H1 (cell line): Measurements from ENCODE around the gene SLC7A9. TPM values are rescaled to one million over a fixed set of nuclear protein-coding genes. Genes with fewer than 3 reads are reported as not detected.

Experiments
- CTCF ChIA-PET: fragments of 300-600 bp; sonication (Branson Sonifier 250); formaldehyde crosslinking; loops from one replicate; lab custom pipeline; 2021; ENCODE audit not compliant: partially characterized antibody; lab: Charles Lee
- POLR2A ChIA-PET: fragments of 300-600 bp; sonication (Branson Sonifier 250); formaldehyde crosslinking; loops from one replicate; lab custom pipeline; 2021; ENCODE audit warnings: inconsistent platforms; ENCODE audit not compliant: partially characterized antibody; lab: Charles Lee
- DNase-seq, 2 experiments: peaks; one replicate each; pipeline versions ENCODE4 v3.0.0 to v3.0.0-alpha.2; 2010 to 2022; ENCODE audit warnings: low spot score in 2 of 2, low read depth in 1 of 2, mixed read lengths in 1 of 2
- FAIRE-seq: peaks from 2 replicates; lab custom pipeline; 2011; peaks lifted over from hg19 to GRCh38; lab: Jason Lieb, UNC
- H2AFZ ChIP-seq: 2 replicates; pipeline ENCODE4 v1.8.1; 2012; ENCODE audit warnings: low read length, inconsistent platforms
- H2AK5ac ChIP-seq: 2 replicates; pipeline ENCODE4 v1.6.1; 2013; ENCODE audit warnings: low read depth, low read length
- H2BK120ac ChIP-seq: replicated peaks from 2 replicates; pipeline ENCODE3; 2013; ENCODE audit warnings: low read depth, low read length, inconsistent platforms
- H2BK12ac ChIP-seq: 2 replicates; pipeline ENCODE4 v1.6.1; 2013; ENCODE audit warnings: low read depth, low read length
- H2BK15ac ChIP-seq: 2 replicates; pipeline ENCODE4 v1.6.1; 2013; ENCODE audit warnings: low read length
- H2BK20ac ChIP-seq: 2 replicates; pipeline ENCODE4 v1.6.1; 2013; ENCODE audit warnings: low read length
- H2BK5ac ChIP-seq: 2 replicates; pipeline ENCODE4 v1.6.1; 2013; ENCODE audit warnings: low read depth, low read length
- H3K14ac ChIP-seq: 2 replicates; pipeline ENCODE4 v1.6.1; 2013; ENCODE audit warnings: inconsistent platforms; ENCODE audit not compliant: insufficient read length
- H3K18ac ChIP-seq: 2 replicates; pipeline ENCODE4 v1.6.1; 2013; ENCODE audit warnings: low read length; ENCODE audit errors: extremely low read depth
- H3K23ac ChIP-seq: 2 replicates; pipeline ENCODE4 v1.6.1; 2013; ENCODE audit warnings: inconsistent platforms; ENCODE audit not compliant: insufficient read length
- H3K23me2 ChIP-seq: 2 replicates; pipeline ENCODE4 v1.6.1; 2013; ENCODE audit warnings: low read depth, low read length
- H3K27ac ChIP-seq: 2 replicates; pipeline ENCODE4 v1.6.1; 2011; ENCODE audit warnings: low read depth, low read length, inconsistent platforms
- H3K27me3 ChIP-seq, 4 experiments: replicated peaks in 1 of 4; 1 replicate in 1 of 4; 2 replicates in 3 of 4; pipeline versions ENCODE4 v1.6.1 to v1.8.1; 2011 to 2013; ENCODE audit warnings: low read length in 3 of 4, mild to moderate bottlenecking in 3 of 4, inconsistent platforms in 2 of 4, mixed read lengths in 2 of 4, moderate library complexity in 1 of 4; ENCODE audit not compliant: control insufficient read depth in 3 of 4, insufficient read depth in 3 of 4; ENCODE audit errors: extremely low read depth in 1 of 4
- H3K36me3 ChIP-seq, 4 experiments: 2 replicates each; pipeline versions ENCODE4 v1.6.1 to v1.8.1; 2011 to 2013; ENCODE audit warnings: mild to moderate bottlenecking in 4 of 4, low read length in 3 of 4, moderate library complexity in 2 of 4, control low read depth in 1 of 4, inconsistent platforms in 1 of 4; ENCODE audit not compliant: insufficient read depth in 4 of 4, control insufficient read depth in 2 of 4
- H3K4ac ChIP-seq: replicated peaks from 2 replicates; pipeline ENCODE3; 2013; ENCODE audit warnings: low read length, low read depth, mixed read lengths, inconsistent platforms; ENCODE audit not compliant: insufficient read length
- H3K4me1 ChIP-seq, 4 experiments: replicated peaks in 1 of 4; 1 replicate in 1 of 4; 2 replicates in 3 of 4; pipeline versions ENCODE4 v1.6.1 to v1.8.1; 2011 to 2013; ENCODE audit warnings: low read length in 3 of 4, inconsistent platforms in 2 of 4, mixed read lengths in 1 of 4; ENCODE audit not compliant: insufficient read depth in 4 of 4, control insufficient read depth in 3 of 4
- H3K4me2 ChIP-seq, 2 experiments: 2 replicates each; pipeline versions ENCODE4 v1.6.1 to v1.8.1; 2011 to 2013; ENCODE audit warnings: low read depth in 2 of 2, low read length in 2 of 2, control low read depth in 1 of 2, inconsistent platforms in 1 of 2, mild to moderate bottlenecking in 1 of 2; ENCODE audit not compliant: insufficient read depth in 1 of 2
- H3K4me3 ChIP-seq, 4 experiments: fragments of 200-600, 300-600 bp in 1 of 4; sonication (generic), shearing (Covaris generic), sonication (Bioruptor Twin) in 1 of 4; 2 replicates each; pipeline versions ENCODE4 v1.5.1 to v1.8.1; 2011 to 2016; ENCODE audit warnings: low read length in 4 of 4, low read depth in 3 of 4, control low read depth in 2 of 4, inconsistent platforms in 2 of 4, mild to moderate bottlenecking in 2 of 4, mixed read lengths in 1 of 4, moderate library complexity in 1 of 4; ENCODE audit not compliant: insufficient read depth in 2 of 4; ENCODE audit errors: extremely low read depth in 1 of 4
- H3K56ac ChIP-seq: replicated peaks from 2 replicates; pipeline ENCODE3; 2013; ENCODE audit warnings: low read depth, mild to moderate bottlenecking, mixed read lengths, low read length, inconsistent platforms; ENCODE audit not compliant: insufficient read length
- H3K79me1 ChIP-seq: 2 replicates; pipeline ENCODE4 v1.6.1; 2013; ENCODE audit warnings: low read depth, low read length, control low read depth
- H3K79me2 ChIP-seq, 2 experiments: 2 replicates each; pipeline versions ENCODE4 v1.6.1 to v1.8.1; 2012 to 2013; ENCODE audit warnings: low read length in 2 of 2, mild to moderate bottlenecking in 2 of 2, inconsistent platforms in 1 of 2; ENCODE audit not compliant: insufficient read depth in 2 of 2, control insufficient read depth in 1 of 2
- H3K9ac ChIP-seq, 4 experiments: replicated peaks in 1 of 4; 1 replicate in 1 of 4; 2 replicates in 3 of 4; pipeline versions ENCODE4 v1.6.1 to v1.8.1; 2011 to 2013; ENCODE audit warnings: low read depth in 3 of 4, low read length in 3 of 4, control low read depth in 2 of 4, mild to moderate bottlenecking in 2 of 4, moderate library complexity in 2 of 4, inconsistent platforms in 1 of 4; ENCODE audit errors: extremely low read depth in 1 of 4
- H3K9me3 ChIP-seq, 2 experiments: 2 replicates each; pipeline versions ENCODE4 v1.6.1 to v1.8.1; 2012 to 2013; ENCODE audit warnings: mild to moderate bottlenecking in 2 of 2, moderate library complexity in 2 of 2, control low read depth in 1 of 2, inconsistent platforms in 1 of 2, low read depth in 1 of 2, low read length in 1 of 2, mixed read lengths in 1 of 2; ENCODE audit not compliant: insufficient read depth in 2 of 2
- H4K20me1 ChIP-seq, 2 experiments: replicated peaks in 1 of 2; 2 replicates each; pipeline versions ENCODE3 to v1.8.1; 2011 to 2013; ENCODE audit warnings: inconsistent platforms in 2 of 2, low read length in 2 of 2, mild to moderate bottlenecking in 1 of 2; ENCODE audit not compliant: insufficient read depth in 2 of 2, control insufficient read depth in 1 of 2
- H4K5ac ChIP-seq: 2 replicates; pipeline ENCODE4 v1.6.1; 2013; ENCODE audit warnings: low read length, low read depth, mixed read lengths, inconsistent platforms; ENCODE audit not compliant: insufficient read length
- H4K8ac ChIP-seq: 2 replicates; pipeline ENCODE4 v1.8.0; 2013; ENCODE audit warnings: mild to moderate bottlenecking, moderate library complexity, low read length, inconsistent platforms; ENCODE audit not compliant: insufficient read depth; ENCODE audit errors: extremely low read depth
- H4K91ac ChIP-seq: replicated peaks from 2 replicates; pipeline ENCODE3; 2013; ENCODE audit warnings: low read length, mixed read lengths, inconsistent platforms; ENCODE audit not compliant: insufficient read length
- BRCA1 ChIP-seq: IDR thresholded peaks from 2 replicates; pipeline ENCODE4 v1.6.1; 2012; ENCODE audit warnings: low read depth, low read length, improper control_type of control experiment
- CBX8 ChIP-seq: fragments of 300-800, 300-1000 bp; sonication (generic); IDR thresholded peaks from 2 replicates; pipeline ENCODE4 v1.7.1; 2016; ENCODE audit warnings: low read depth, low read length, borderline replicate concordance
- CTBP2 ChIP-seq: IDR thresholded peaks from 2 replicates; pipeline ENCODE4 v1.7.0; 2011; ENCODE audit warnings: borderline replicate concordance, mild to moderate bottlenecking, moderate library complexity, mixed read lengths, low read length; ENCODE audit not compliant: insufficient read depth, insufficient read length
- EGR1 ChIP-seq: IDR thresholded peaks from 2 replicates; pipeline ENCODE4 v1.6.1; 2011; ENCODE audit warnings: low read depth, low read length, borderline replicate concordance
- HDAC6 ChIP-seq: IDR thresholded peaks from one replicate; pipeline ENCODE4 v1.7.1; 2012; ENCODE audit warnings: low read depth, mild to moderate bottlenecking, inconsistent platforms, low read length, moderate library complexity
- KDM4A ChIP-seq: IDR thresholded peaks from one replicate; pipeline ENCODE4 v1.7.1; 2012; ENCODE audit warnings: low read depth, mild to moderate bottlenecking, moderate library complexity, low read length, inconsistent platforms; ENCODE audit not compliant: severe bottlenecking
- SAP30 ChIP-seq: fragments of 300-600 bp; sonication (generic); IDR thresholded peaks from 2 replicates; pipeline ENCODE4 v1.7.1; 2012; ENCODE audit warnings: low read length, moderate library complexity, mild to moderate bottlenecking, inconsistent platforms; ENCODE audit not compliant: insufficient read depth, insufficient replicate concordance
- SP1 ChIP-seq: IDR thresholded peaks from 2 replicates; pipeline ENCODE4 v1.6.1; 2011; ENCODE audit warnings: low read depth, low read length
- TAF1 ChIP-seq: IDR thresholded peaks from 2 replicates; pipeline ENCODE4 v1.6.1; 2011; ENCODE audit warnings: mild to moderate bottlenecking, low read depth, low read length
- YY1 ChIP-seq: IDR thresholded peaks from 2 replicates; pipeline ENCODE4 v1.6.1; 2011; ENCODE audit warnings: low read depth, mild to moderate bottlenecking, low read length
- ZNF274 ChIP-seq: IDR thresholded peaks from 2 replicates; pipeline ENCODE4 v1.7.0; 2012; ENCODE audit warnings: low read length, borderline replicate concordance; ENCODE audit errors: extremely low read depth
- WGBS, 2 experiments: shearing (Covaris generic) in 1 of 2; methylation state at CpG; one replicate each; pipeline versions ENCODE4 v1.1.6 to v1.1.7; 2013 to 2015; ENCODE audit warnings: low lambda C conversion rate in 2 of 2, mixed read lengths in 2 of 2, inconsistent platforms in 1 of 2, low coverage in 1 of 2, missing lambda C conversion rate in 1 of 2; ENCODE audit not compliant: insufficient replicate concordance in 2 of 2, insufficient coverage in 1 of 2, insufficient read length in 1 of 2; ENCODE audit errors: extremely low coverage in 1 of 2, missing lambda C conversion rate in 1 of 2; 5-methylcytosine and 5-hydroxymethylcytosine counted together
- long read RNA-seq, 2 experiments: library from RNA in 1 of 2; library from capped mRNA in 1 of 2; stranded (forward); transcript quantifications; one replicate each; pipeline ENCODE4 v2.0.0, GENCODE V29; 2021; ENCODE audit warnings: inconsistent platforms in 1 of 2
- polyA minus RNA-seq, 3 experiments: library from RNA; depleted of rRNA, polyadenylated mRNA; stranded (reverse); fragments of >200 nt; gene quantifications; 1 replicate in 2 of 3; 2 replicates in 1 of 3; pipeline ENCODE4 v1.2.3, GENCODE V29; 2011
- polyA plus RNA-seq, 7 experiments: library from polyadenylated mRNA; depleted of rRNA in 3 of 7; stranded (reverse) in 5 of 7; unstranded in 2 of 7; fragments of >200 nt in 5 of 7; fragments of 200-250 nt in 2 of 7; gene quantifications; 1 replicate in 5 of 7; 2 replicates in 1 of 7; 4 replicates in 1 of 7; pipeline versions ENCODE4 v1.2.1 to v1.2.3, GENCODE V29; 2011 to 2013; ENCODE audit warnings: missing spikeins in 2 of 7, mixed read lengths in 2 of 7
- total RNA-seq: library from RNA; stranded (reverse); fragmentation: NEBNext Ultra II Directional; extraction: Animal tissue kit (Norgen Biotek cat#: 25700); gene quantifications from 2 replicates; pipeline ENCODE4 v1.2.1, GENCODE V29; 2021

The SLC7A9 gene
- total RNA-seq (not detected in 2 replicates), polyA plus RNA-seq (2011; rRNA removed) (0.08 and 0.15 TPM in 2 replicates), polyA minus RNA-seq (2011; rRNA and poly(A)+ RNA removed) (not detected in 2 replicates)
- polyA plus RNA-seq (2011; cell fraction: cytosol; rRNA removed) = 0.06 TPM
- polyA plus RNA-seq (2011; cell fraction: nucleus; rRNA removed) = 0.47 TPM
- 0.09 TPM in 1 of 4 replicates, not detected in the others for polyA plus RNA-seq (2012, experiment 1 of 2)
- not detected for polyA plus RNA-seq (2012, experiment 2 of 2)
- polyA plus RNA-seq (2013, experiment 1 of 2) = 0.04 TPM
- polyA plus RNA-seq (2013, experiment 2 of 2) = 0.06 TPM
- not detected for polyA minus RNA-seq (2011; cell fraction: cytosol; rRNA and poly(A)+ RNA removed)
- not detected for polyA minus RNA-seq (2011; cell fraction: nucleus; rRNA and poly(A)+ RNA removed)
- long read RNA-seq, experiment 1 = 0 reads
- long read RNA-seq, experiment 2 = 0 reads

DNA sequence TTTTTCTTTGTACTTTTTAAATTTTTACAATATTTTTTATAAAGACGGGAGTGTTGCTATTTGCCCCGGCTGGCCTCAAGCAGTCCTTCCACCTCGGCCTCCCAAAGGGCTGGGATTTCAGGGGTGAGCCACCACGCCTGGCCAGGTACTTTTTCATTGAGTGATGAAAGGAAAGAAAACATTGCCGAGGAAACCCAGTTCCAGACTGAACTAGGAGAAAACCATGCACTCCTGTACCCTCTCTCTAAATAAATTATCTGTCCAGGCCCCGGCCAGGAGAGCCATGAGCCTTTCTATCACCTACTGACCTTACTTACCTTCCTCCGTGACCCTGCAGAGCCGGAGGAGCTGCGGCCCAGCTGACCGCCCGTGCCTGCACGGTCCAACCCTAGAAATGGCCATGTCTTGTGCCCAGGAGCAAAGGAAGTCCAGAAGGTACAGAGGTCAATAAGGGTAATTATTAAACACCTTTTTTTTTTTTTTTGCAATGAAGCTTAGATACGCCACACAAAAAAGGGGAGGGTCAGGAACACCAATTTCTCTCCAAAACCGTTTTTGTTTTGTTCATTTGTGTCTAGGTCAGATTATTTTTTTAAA is at the start of gene SLC7A9:
TSS of gene SLC7A9 (minus strand) at position 399 of the 597 bp plus-strand sequence. CDS start 1,233 bp downstream, outside the sequence.
- H3K9ac ChIP-seq = no peak within 1 kb of the TSS
- no peaks in the 10 kb centered on the region for H4K20me1 ChIP-seq
- H3K23ac ChIP-seq = no peak within 1 kb of the TSS
- H3K4me3 ChIP-seq = no peak within 1 kb of the TSS
- no peak within 1 kb of the TSS for H3K14ac ChIP-seq
- no peak within 1 kb of the TSS for H2BK120ac ChIP-seq
- no peaks in the 10 kb centered on the region for H3K79me1 ChIP-seq
- H2BK15ac ChIP-seq = 0 out of 2 replicates have a peak within 1 kb of the TSS, but pooled peaks have one; percentile 12
- no peak within 1 kb of the TSS for H2BK20ac ChIP-seq
- no peak within 1 kb of the TSS for H3K27ac ChIP-seq
- H3K4ac ChIP-seq = no peak within 1 kb of the TSS
- no peaks in the 10 kb centered on the region for H3K36me3 ChIP-seq
- no peaks in the 10 kb centered on the region for H3K23me2 ChIP-seq
- no peak within 1 kb of the TSS for H3K4me2 ChIP-seq
- H2AK5ac ChIP-seq = no peak within 1 kb of the TSS
- peak within 1 kb of the TSS; percentile 22 for H4K91ac ChIP-seq
- peak within 1 kb of the TSS; percentile 80; the same call in 1 of the 2 replicates for H2AFZ ChIP-seq
- CTCF ChIA-PET = interaction anchor here (0.6 to 1.1 kb wide), 2 partner anchors 43 to 152 kb away, joined by 3 read pairs; no protein-coding TSS in a partner anchor
- peak within 1 kb of the TSS; percentile 92; the same call in 1 of the 2 replicates for H2BK12ac ChIP-seq
- H4K5ac ChIP-seq = no peak within 1 kb of the TSS
- H3K18ac ChIP-seq = peak within 1 kb of the TSS; percentile 57; the same call in 1 of the 2 replicates
- peaks cover 0 to 4% (median 1%) of the 10 kb centered on the region in 4 experiments; a peak in 4 of 7 replicates for H3K4me1 ChIP-seq
- H3K56ac ChIP-seq = no peak within 1 kb of the TSS
- POLR2A ChIA-PET = interaction anchor here (0.6 kb wide), 1 partner anchor 46 kb away, joined by 3 read pairs; no protein-coding TSS in a partner anchor
- H2BK5ac ChIP-seq = peak within 1 kb of the TSS; percentile 72; the same call in 1 of the 2 replicates
- FAIRE-seq (no peak), DNase-seq (peak in 1 of 2 experiments; percentile 29)
- H4K8ac ChIP-seq = peak within 1 kb of the TSS; percentile 81
- H3K27me3 ChIP-seq = no peaks in the 10 kb centered on the region
- no peaks in the 10 kb centered on the region for H3K79me2 ChIP-seq
- no peaks in the 10 kb centered on the region for H3K9me3 ChIP-seq
- WGBS, 2 experiments = 91% methylated on average over 13 of the region's 14 CpGs; no CpG with 5 or more reads in 1 of the 2 experiments
- TF ChIP-seq KDM4A (no peak), TAF1 (no peak), HDAC6 (no peak), EGR1 (no peak), BRCA1 (no peak), CBX8 (no peak), YY1 (no peak), CTBP2 (no peak), ZNF274 (no peak), SAP30 (no peak), SP1 (no peak)
